Measurements from ENCODE around the gene ZNF91.

Gene ZNF91

GRCh38 chr19:23403052-23403451, 7.8 kb upstream of the ZNF91 start:
- TF ChIP-seq SIN3A (IDR thresholded peaks at IDR 0.05; ENCODE audit: borderline replicate concordance, insufficient read depth, low read length), result no peak
- TF ChIP-seq REST (IDR thresholded peaks at IDR 0.05; ENCODE audit: insufficient read depth in 1 of 2, low read depth in 2 of 2, low read length in 2 of 2), result no peak
- no peak for TF ChIP-seq POLR2AphosphoS5 (IDR thresholded peaks at IDR 0.05; ENCODE audit: low read depth, low read length)
- TF ChIP-seq FOXP2 (optimal IDR thresholded peaks at IDR 0.05; ENCODE audit: borderline replicate concordance, extremely low read depth, extremely low read length, insufficient read depth), result no peak
- TF ChIP-seq TAF1 (IDR thresholded peaks at IDR 0.05; ENCODE audit: borderline replicate concordance, insufficient read depth, low read length), result no peak

GRCh38 chr19:23402388-23402787, 7.1 kb upstream of the ZNF91 start:
- TF ChIP-seq TAF1 (IDR thresholded peaks at IDR 0.05; ENCODE audit: borderline replicate concordance, insufficient read depth, low read length) (no peak), FOXP2 (optimal IDR thresholded peaks at IDR 0.05; ENCODE audit: borderline replicate concordance, extremely low read depth, extremely low read length, insufficient read depth) (no peak), POLR2AphosphoS5 (IDR thresholded peaks at IDR 0.05; ENCODE audit: low read depth, low read length) (no peak), SIN3A (IDR thresholded peaks at IDR 0.05; ENCODE audit: borderline replicate concordance, insufficient read depth, low read length) (no peak), REST (IDR thresholded peaks at IDR 0.05; ENCODE audit: insufficient read depth in 1 of 2, low read depth in 2 of 2, low read length in 2 of 2) (no peak)

- no peak for TF ChIP-seq SIN3A (IDR thresholded peaks at IDR 0.05; ENCODE audit: borderline replicate concordance, insufficient read depth, low read length)
- TF ChIP-seq POLR2AphosphoS5 (IDR thresholded peaks at IDR 0.05; ENCODE audit: low read depth, low read length), result no peak
- no peak for TF ChIP-seq FOXP2 (optimal IDR thresholded peaks at IDR 0.05; ENCODE audit: borderline replicate concordance, extremely low read depth, extremely low read length, insufficient read depth)
- no peak for TF ChIP-seq REST (IDR thresholded peaks at IDR 0.05; ENCODE audit: insufficient read depth in 1 of 2, low read depth in 2 of 2, low read length in 2 of 2)
- no peak for TF ChIP-seq TAF1 (IDR thresholded peaks at IDR 0.05; ENCODE audit: borderline replicate concordance, insufficient read depth, low read length)
Measured at GRCh38 chr19:23401086-23401610, 5.9 kb upstream of the ZNF91 start.

- TF ChIP-seq POLR2AphosphoS5 (IDR thresholded peaks at IDR 0.05; ENCODE audit: low read depth, low read length) (no peak), FOXP2 (optimal IDR thresholded peaks at IDR 0.05; ENCODE audit: borderline replicate concordance, extremely low read depth, extremely low read length, insufficient read depth) (no peak), REST (IDR thresholded peaks at IDR 0.05; ENCODE audit: insufficient read depth in 1 of 2, low read depth in 2 of 2, low read length in 2 of 2) (no peak), TAF1 (IDR thresholded peaks at IDR 0.05; ENCODE audit: borderline replicate concordance, insufficient read depth, low read length) (no peak), SIN3A (IDR thresholded peaks at IDR 0.05; ENCODE audit: borderline replicate concordance, insufficient read depth, low read length) (no peak)
Measured at GRCh38 chr19:23399443-23399842, 4.2 kb upstream of the ZNF91 start.

GRCh38 chr19:23394511-23394910, 760 bp downstream of the ZNF91 start:
- TF ChIP-seq REST (IDR thresholded peaks at IDR 0.05; ENCODE audit: insufficient read depth in 1 of 2, low read depth in 2 of 2, low read length in 2 of 2) (no peak), POLR2AphosphoS5 (IDR thresholded peaks at IDR 0.05; ENCODE audit: low read depth, low read length) (no peak), SIN3A (IDR thresholded peaks at IDR 0.05; ENCODE audit: borderline replicate concordance, insufficient read depth, low read length) (no peak), FOXP2 (optimal IDR thresholded peaks at IDR 0.05; ENCODE audit: borderline replicate concordance, extremely low read depth, extremely low read length, insufficient read depth) (no peak), TAF1 (IDR thresholded peaks at IDR 0.05; ENCODE audit: borderline replicate concordance, insufficient read depth, low read length) (no peak)

Measured in PFSK-1 (cell line).